GM21737 (cell line): Measurements from ENCODE around the gene SGTB.
"Not testable (repeated sequence)": the region's sequence is repeated elsewhere in the genome, so short reads cannot be mapped to it uniquely, and the experiment has no call there.

Source experiments
- ATAC-seq: cut with Tn5 transposase; IDR thresholded peaks from one replicate; pipeline ENCODE4 v1.9.1; 2021; ENCODE audit warnings: mild to moderate bottlenecking, moderate library complexity; ENCODE audit not compliant: unreplicated experiment

SGTB gene

GRCh38 chr5:65674749-65675148 lies 47.2 kb downstream of the SGTB start:
- no peak for ATAC-seq

GRCh38 chr5:65672796-65673195 lies 49.1 kb downstream of the SGTB start:
- ATAC-seq = no peak

GRCh38 chr5:65668696-65669095 lies 53.2 kb downstream of the SGTB start:
- no peak for ATAC-seq

- no peak for ATAC-seq
Observed at GRCh38 chr5:65663804-65664521, 57.9 kb downstream of the SGTB start.

GRCh38 chr5:65654713-65655112 lies 67.2 kb downstream of the SGTB start:
- ATAC-seq = no peak

- no peak for ATAC-seq
Observed at GRCh38 chr5:65651144-65651543, 70.8 kb downstream of the SGTB start.

- ATAC-seq = no peak
Observed at GRCh38 chr5:65647941-65648340, 74.0 kb downstream of the SGTB start.

GRCh38 chr5:65646938-65647337 lies 75.0 kb downstream of the SGTB start:
- ATAC-seq = no peak

- ATAC-seq = no peak
Observed at GRCh38 chr5:65640240-65640639, 81.7 kb downstream of the SGTB start.

- ATAC-seq = no peak
Observed at GRCh38 chr5:65630981-65631380, 90.9 kb downstream of the SGTB start.

GRCh38 chr5:65625743-65626142 lies 96.2 kb downstream of the SGTB start:
- ATAC-seq = no peak

- peak; percentile 66 for ATAC-seq
Observed at GRCh38 chr5:65624571-65625555, 97.0 kb downstream of the SGTB start, which contains the start of the genes SHLD3 and TRAPPC13. TSS of gene SHLD3 (plus strand) at chr5:65625027. CDS start at chr5:65629588, 4,561 bp downstream. TSS of gene TRAPPC13 (plus strand) at chr5:65625027. CDS start at chr5:65625061, 34 bp downstream.

GRCh38 chr5:65624025-65624570 lies 97.8 kb downstream of the SGTB start, which contains the start of gene TRIM23:
TSS of gene TRIM23 (minus strand) at chr5:65624333. CDS start at chr5:65624274, 59 bp downstream.
- peak; percentile 95 for ATAC-seq

- ATAC-seq = no peak
Observed at GRCh38 chr5:65623482-65623881, 98.4 kb downstream of the SGTB start.

GRCh38 chr5:65621961-65622360 lies 99.9 kb downstream of the SGTB start:
- not testable (repeated sequence) for ATAC-seq

GRCh38 chr5:65620021-65620420 lies 101.9 kb downstream of the SGTB start:
- no peak for ATAC-seq
